Lower leg skin (tissue), 4 donors: Measurements from ENCODE around the gene PML. TPM values are rescaled to one million over a fixed set of nuclear protein-coding genes. Genes with fewer than 3 reads are reported as not detected.
"Not testable (repeated sequence)": the region's sequence is repeated elsewhere in the genome, so short reads cannot be mapped to it uniquely, and the experiment has no call there.

Experiments
- DNase-seq, 2 donors: peaks; one replicate each; pipeline ENCODE4 v3.0.0-alpha.2; 2019; ENCODE audit warnings: low spot score in 2 of 2
- H3K4me3 ChIP-seq: fragments of 200-600 bp; sonication (generic); 2 replicates; pipeline ENCODE4 v1.5.1; 2017; ENCODE audit warnings: mild to moderate bottlenecking, low read depth; ENCODE audit not compliant: poor library complexity, severe bottlenecking
- POLR2A ChIP-seq, 2 donors: fragments of 450-650 bp; IDR thresholded peaks; one replicate each; pipeline ENCODE4 v1.6.1; 2016 to 2017; ENCODE audit warnings: antibody characterized with exemption in 2 of 2, mild to moderate bottlenecking in 1 of 2, moderate library complexity in 1 of 2
- WGBS, 2 donors: methylation state at CpG; one replicate each; pipeline ENCODE4 v1.1.5; 2018; 5-methylcytosine and 5-hydroxymethylcytosine counted together
- intact Hi-C: fragments of 100-400 bp; cut with DNase I; formaldehyde crosslinking; loops from one replicate; pipeline ENCODE4 v1.15.0; 2023; ENCODE audit warnings: low total_unique reads
- total RNA-seq, 4 donors: library from RNA; depleted of rRNA; stranded (reverse); fragments of >200 nt; gene quantifications; one replicate each; pipeline ENCODE4 v1.1.0, GENCODE V29; 2016
- TF ChIP-seq, protein P1 (sequence below), 3 donors: fragments of 450-650 bp; IDR thresholded peaks; one replicate each; pipeline ENCODE4 v1.5.1; 2016; ENCODE audit warnings: antibody characterized with exemption in 3 of 3, mild to moderate bottlenecking in 3 of 3, moderate library complexity in 2 of 3

Gene PML
- total RNA-seq, 4 donors from 2014 or later = 48.5 to 73.7 (median 60.3) TPM

DNA sequence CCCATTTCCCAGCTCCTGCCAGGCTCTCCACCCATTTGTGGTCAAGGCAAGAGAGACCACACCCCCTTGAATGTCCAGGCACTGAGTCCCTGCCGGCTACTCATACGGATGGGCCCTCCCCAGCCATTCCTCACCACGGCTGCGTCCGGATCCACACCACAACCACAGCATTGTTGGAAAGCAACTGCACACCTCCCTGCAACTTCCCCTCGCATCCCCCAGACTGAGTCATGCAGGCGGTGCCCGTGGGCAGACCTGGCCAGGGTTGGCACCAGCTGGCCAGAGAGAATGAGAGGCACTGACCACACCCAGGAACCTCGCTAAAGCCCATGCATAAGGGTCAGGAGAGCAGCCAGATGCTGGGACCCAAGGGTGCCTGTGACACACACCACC is 37.8 kb upstream of the PML start:
- DNase-seq = peak in 1 of 2 donors; percentile 86
- WGBS, 2 donors = 32 to 41% methylated on average over 9 of the region's 9 CpGs
- H3K4me3 ChIP-seq = no peak overlapping the region
- no peak for TF ChIP-seq POLR2A (IDR thresholded peaks at IDR 0.05)
- TF ChIP-seq, protein P1, sequence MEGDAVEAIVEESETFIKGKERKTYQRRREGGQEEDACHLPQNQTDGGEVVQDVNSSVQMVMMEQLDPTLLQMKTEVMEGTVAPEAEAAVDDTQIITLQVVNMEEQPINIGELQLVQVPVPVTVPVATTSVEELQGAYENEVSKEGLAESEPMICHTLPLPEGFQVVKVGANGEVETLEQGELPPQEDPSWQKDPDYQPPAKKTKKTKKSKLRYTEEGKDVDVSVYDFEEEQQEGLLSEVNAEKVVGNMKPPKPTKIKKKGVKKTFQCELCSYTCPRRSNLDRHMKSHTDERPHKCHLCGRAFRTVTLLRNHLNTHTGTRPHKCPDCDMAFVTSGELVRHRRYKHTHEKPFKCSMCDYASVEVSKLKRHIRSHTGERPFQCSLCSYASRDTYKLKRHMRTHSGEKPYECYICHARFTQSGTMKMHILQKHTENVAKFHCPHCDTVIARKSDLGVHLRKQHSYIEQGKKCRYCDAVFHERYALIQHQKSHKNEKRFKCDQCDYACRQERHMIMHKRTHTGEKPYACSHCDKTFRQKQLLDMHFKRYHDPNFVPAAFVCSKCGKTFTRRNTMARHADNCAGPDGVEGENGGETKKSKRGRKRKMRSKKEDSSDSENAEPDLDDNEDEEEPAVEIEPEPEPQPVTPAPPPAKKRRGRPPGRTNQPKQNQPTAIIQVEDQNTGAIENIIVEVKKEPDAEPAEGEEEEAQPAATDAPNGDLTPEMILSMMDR (IDR thresholded peaks at IDR 0.05) = no peak
- intact Hi-C loops = no loop called here

DNA sequence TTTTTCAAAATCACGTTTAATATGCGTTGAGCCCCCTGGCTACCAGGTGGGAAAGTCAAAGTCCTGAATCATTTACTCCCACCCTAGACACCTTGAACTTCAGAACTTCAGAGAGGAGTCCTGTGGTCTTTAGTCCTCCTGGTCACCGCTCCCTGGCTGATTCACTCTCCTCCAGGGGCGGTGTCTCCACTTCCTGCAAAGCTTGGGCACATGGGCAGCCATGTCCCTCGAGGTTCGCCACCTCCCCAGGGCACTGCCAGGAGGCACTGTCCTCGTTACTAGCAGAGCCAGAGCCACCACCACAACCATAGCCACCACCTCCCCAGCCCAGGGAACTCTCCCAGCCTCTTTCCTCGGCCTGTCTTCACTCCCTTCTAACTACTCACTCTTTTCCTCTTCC is 37.2 kb upstream of the PML start:
- TF ChIP-seq POLR2A (IDR thresholded peaks at IDR 0.05) = no peak
- TF ChIP-seq, protein P1 (IDR thresholded peaks at IDR 0.05) = no peak
- WGBS, 2 donors = 71 to 81% methylated on average over 8 of the region's 8 CpGs
- peak in 1 of 2 donors; percentile 83 for DNase-seq
- intact Hi-C loops = no loop called here
- no peak overlapping the region for H3K4me3 ChIP-seq

DNA sequence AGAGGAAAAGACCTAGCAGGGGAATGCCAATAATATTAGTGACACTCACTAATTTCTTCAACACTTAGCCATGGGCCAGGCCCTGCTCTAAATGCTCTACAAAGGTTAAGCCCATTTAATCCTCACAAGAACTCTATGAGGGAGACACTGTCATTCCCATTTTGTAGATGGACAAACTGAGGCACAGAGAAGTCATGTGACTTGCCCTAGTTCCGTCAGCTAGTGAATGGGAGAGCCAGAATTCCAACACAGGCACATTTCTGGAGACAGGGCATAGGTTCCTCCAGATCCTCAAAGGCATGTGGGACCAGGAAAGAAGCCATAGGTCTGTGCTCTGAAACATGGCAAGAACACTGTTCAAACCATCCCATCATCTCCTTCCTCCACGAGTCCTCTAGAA is 36.7 kb upstream of the PML start:
- intact Hi-C loops = no loop called here
- H3K4me3 ChIP-seq = no peak overlapping the region
- TF ChIP-seq, protein P1 (IDR thresholded peaks at IDR 0.05) = no peak
- no peak for TF ChIP-seq POLR2A (IDR thresholded peaks at IDR 0.05)
- WGBS, 2 donors = 84 to 87% methylated on average over 2 of the region's 2 CpGs
- DNase-seq = peak in 1 of 2 donors; percentile 48

DNA sequence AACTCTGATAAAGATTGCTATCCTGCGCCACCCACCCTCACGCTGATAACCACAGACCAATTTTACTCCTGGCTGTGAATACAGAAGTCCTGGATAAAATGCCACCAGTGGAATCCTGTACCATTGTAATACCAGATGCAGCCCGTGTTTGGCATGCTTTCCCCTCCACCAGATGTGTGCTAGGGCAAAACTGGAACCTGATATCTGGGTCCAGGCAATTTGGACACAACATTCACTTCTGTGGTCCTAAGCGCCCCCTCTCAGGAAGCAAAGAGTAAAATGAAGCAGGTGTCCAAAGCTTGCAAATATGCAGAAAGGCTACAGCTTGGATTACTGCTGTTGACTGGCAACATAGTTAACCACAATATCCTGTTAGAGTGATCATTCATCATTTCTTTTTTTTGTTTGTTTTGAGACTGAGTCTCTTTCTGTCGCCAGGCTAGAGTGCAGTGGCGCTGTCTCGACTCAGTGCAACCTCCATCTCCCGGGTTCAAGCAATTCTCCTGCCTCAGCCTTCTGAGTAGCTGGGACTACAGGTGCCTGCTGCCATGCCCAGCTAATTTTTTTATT is 35.4 kb upstream of the PML start:
- intact Hi-C loops = no loop called here
- H3K4me3 ChIP-seq = no peak overlapping the region
- DNase-seq = peak in 1 of 2 donors; percentile 66
- WGBS, 2 donors = 48 to 57% methylated on average over 8 of the region's 8 CpGs
- TF ChIP-seq POLR2A (IDR thresholded peaks at IDR 0.05) = no peak
- TF ChIP-seq, protein P1 (IDR thresholded peaks at IDR 0.05) = no peak

DNA sequence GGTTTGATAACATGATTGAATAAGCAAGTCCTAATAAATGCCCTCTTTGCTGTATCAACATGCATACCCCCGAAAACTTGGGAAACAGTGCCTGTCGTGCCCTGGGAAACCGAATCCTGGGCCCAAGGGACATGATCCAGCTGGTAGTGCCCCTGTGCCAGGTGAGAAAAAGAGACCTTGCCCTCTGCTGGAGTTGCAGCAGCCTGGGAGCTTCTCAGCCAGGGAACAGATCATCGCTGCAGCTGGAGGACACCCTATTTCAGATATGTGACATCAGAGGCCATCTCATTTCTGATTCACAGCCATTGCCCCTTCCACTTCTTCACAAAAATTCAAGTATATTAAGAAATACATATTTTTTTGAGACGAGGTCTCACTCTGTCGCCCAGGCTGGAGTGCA is 34.7 kb upstream of the PML start:
- WGBS, 2 donors = 94% methylated on average over 6 of the region's 6 CpGs
- intact Hi-C loops = loop anchor here (10.0 kb wide), 1 partner anchor 365 kb away; no protein-coding TSS in a partner anchor
- TF ChIP-seq, protein P1 (IDR thresholded peaks at IDR 0.05) = no peak
- no peak for TF ChIP-seq POLR2A (IDR thresholded peaks at IDR 0.05)
- no peak overlapping the region for H3K4me3 ChIP-seq
- peak in 1 of 2 donors; percentile 57 for DNase-seq

DNA sequence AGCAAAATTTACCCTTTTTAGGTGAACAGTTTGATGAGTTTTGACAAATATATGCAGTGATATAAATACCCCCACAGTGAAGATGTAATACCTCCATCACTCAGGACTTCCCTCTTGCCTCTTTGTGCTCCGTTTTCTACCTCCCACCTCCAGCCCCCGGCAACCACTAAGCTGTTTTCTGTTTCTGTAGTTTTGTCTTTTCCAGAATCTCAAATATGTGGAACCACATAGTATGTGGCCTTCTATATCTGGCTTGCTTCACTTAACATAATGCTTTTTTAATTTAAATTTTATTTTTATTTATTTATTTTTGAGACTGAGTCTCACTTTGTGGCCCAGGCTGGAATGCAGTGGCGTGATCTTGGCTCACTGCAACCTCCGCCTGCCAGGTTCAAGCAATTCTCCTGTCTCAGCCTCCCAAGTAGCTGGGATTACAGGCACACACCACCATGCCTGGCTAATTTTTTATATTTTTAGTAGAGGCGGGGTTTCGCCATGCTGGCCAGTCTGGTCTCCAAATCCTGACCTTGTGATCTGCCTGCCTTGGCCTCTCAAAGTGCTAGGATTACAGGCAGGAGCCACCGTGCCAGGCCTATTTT is 33.9 kb upstream of the PML start:
- DNase-seq = peak in 1 of 2 donors; percentile 78
- WGBS, 2 donors = 87 to 94% methylated on average over 7 of the region's 7 CpGs
- H3K4me3 ChIP-seq = not testable (repeated sequence)
- intact Hi-C loops = loop anchor here (10.0 kb wide), 1 partner anchor 364 kb away; no protein-coding TSS in a partner anchor
